ENCODE results near the gene EYA3. TPM values are rescaled to one million over a fixed set of nuclear protein-coding genes. Genes with fewer than 3 reads are reported as not detected.

Gene EYA3
- total and polyA plus RNA-seq, 10 donors = 3.5 to 26.4 (median 20.1) TPM

DNA sequence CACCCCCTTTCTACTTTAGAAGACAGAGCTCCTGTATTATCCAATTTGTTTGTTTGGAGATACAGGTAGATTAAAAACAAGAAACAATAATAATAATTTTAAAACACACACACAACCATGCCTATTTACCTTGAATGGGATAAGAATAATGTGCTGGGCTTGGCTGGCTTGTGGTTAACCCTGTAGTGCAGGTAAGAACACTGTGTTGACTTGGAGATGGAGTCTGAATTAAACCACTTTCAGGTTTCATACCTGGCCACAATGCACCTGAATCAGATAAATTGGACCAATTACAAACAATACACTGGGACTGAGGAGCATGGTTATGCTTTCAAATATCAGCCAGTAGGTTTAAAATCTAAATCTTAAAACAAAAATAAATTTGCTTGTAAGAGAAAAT, 60.8 kb downstream of the EYA3 start:
- Histone ChIP-seq H3K27me3 (replicated peaks in 1 of 7) (no peaks in the 10 kb centered on the region), H3K36me3 (peaks cover 0 to 56% (median 1%) of the 10 kb centered on the region in 6 donors), H3K4me1 (peaks cover 0 to 11% (median 6%) of the 10 kb centered on the region in 6 donors), H3K4me3 (no peak overlapping the region), H3K27ac (no peak overlapping the region), H3K9me3 (no peaks in the 10 kb centered on the region)
- DNase-seq = no peak
- intact Hi-C loops (cut with DNase I; ENCODE audit: low total_unique reads) = no loop called here
- no peak for TF ChIP-seq POLR2A (IDR thresholded peaks at IDR 0.05)
- TF ChIP-seq, protein P1, sequence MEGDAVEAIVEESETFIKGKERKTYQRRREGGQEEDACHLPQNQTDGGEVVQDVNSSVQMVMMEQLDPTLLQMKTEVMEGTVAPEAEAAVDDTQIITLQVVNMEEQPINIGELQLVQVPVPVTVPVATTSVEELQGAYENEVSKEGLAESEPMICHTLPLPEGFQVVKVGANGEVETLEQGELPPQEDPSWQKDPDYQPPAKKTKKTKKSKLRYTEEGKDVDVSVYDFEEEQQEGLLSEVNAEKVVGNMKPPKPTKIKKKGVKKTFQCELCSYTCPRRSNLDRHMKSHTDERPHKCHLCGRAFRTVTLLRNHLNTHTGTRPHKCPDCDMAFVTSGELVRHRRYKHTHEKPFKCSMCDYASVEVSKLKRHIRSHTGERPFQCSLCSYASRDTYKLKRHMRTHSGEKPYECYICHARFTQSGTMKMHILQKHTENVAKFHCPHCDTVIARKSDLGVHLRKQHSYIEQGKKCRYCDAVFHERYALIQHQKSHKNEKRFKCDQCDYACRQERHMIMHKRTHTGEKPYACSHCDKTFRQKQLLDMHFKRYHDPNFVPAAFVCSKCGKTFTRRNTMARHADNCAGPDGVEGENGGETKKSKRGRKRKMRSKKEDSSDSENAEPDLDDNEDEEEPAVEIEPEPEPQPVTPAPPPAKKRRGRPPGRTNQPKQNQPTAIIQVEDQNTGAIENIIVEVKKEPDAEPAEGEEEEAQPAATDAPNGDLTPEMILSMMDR (IDR thresholded peaks at IDR 0.05 in 8 of 11, conservative IDR thresholded peaks at IDR 0.05 in 3 of 11) = no peak
- no peak for TF ChIP-seq POLR2AphosphoS5 (IDR thresholded peaks at IDR 0.05)

DNA sequence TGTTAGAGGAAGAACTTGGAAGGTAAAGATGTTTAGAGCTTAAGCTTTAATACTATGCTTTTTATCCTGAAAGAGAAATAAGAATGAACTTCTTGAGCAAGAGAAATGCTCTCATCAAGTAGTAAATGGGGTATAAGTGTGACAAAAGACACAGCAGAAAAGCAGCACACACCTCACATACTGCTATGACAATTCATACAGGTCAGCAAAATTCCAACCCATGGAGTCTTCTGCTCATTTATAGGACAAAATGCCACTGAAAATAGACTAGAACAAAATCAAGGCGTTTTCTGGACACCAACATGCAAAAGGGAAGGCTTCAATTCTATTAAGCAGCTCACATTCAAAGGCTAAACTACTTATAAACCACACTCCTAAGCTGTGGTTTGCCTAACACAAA, 61.2 kb downstream of the EYA3 start:
- WGBS, 5 donors = 80 to 95% (median 88%) methylated on average over 1 of the region's 1 CpG
- TF ChIP-seq POLR2AphosphoS5 (IDR thresholded peaks at IDR 0.05) (no peak), POLR2A (IDR thresholded peaks at IDR 0.05) (no peak)
- TF ChIP-seq, protein P1 (IDR thresholded peaks at IDR 0.05 in 8 of 11, conservative IDR thresholded peaks at IDR 0.05 in 3 of 11) = no peak
- H3K27ac ChIP-seq = no peak overlapping the region

DNA sequence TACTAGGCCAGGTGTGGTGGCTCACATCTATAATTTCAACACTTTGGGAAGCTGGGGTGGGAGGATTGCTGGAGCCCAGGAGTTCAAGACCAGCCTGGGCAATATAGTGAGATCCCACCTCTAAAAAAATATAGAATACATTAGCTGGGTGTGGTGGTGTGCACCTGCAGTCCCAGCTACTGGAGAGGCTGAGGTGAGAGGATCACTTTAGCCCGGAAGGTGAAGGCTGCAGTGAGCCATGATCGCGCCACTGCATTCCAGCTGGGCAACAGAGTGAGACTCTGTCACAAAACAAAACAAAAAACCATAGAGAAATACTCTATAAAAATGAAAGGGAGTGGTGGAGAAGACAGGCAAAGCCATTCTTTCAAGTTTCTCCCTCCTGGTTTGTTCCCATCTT, 62.1 kb downstream of the EYA3 start:
- intact Hi-C loops (cut with DNase I; ENCODE audit: low total_unique reads) = no loop called here
- peaks cover 0 to 11% (median 6%) of the 10 kb centered on the region in 6 donors for H3K4me1 ChIP-seq
- 96 to 98% (median 97%) methylated on average over 3 of the region's 3 CpGs for WGBS, 5 donors
- H3K9me3 ChIP-seq = no peaks in the 10 kb centered on the region
- H3K27me3 ChIP-seq (replicated peaks in 1 of 7) = no peaks in the 10 kb centered on the region
- H3K4me3 ChIP-seq = no peak overlapping the region
- TF ChIP-seq POLR2AphosphoS5 (IDR thresholded peaks at IDR 0.05) (no peak), POLR2A (IDR thresholded peaks at IDR 0.05) (no peak)
- TF ChIP-seq, protein P1 (IDR thresholded peaks at IDR 0.05 in 8 of 11, conservative IDR thresholded peaks at IDR 0.05 in 3 of 11) = no peak
- H3K36me3 ChIP-seq = peaks cover 0 to 51% (median 1%) of the 10 kb centered on the region in 6 donors
- H3K27ac ChIP-seq = no peak overlapping the region
- no peak for DNase-seq

More for the DNA sequence above, 61.2 kb downstream of the EYA3 start:
- intact Hi-C loops (cut with DNase I; ENCODE audit: low total_unique reads) = no loop called here
- DNase-seq = no peak
- Histone ChIP-seq H3K9me3 (no peaks in the 10 kb centered on the region), H3K4me3 (no peak overlapping the region), H3K36me3 (peaks cover 0 to 57% (median 1%) of the 10 kb centered on the region in 6 donors), H3K27me3 (replicated peaks in 1 of 7) (no peaks in the 10 kb centered on the region), H3K4me1 (peaks cover 0 to 11% (median 6%) of the 10 kb centered on the region in 6 donors)

DNA sequence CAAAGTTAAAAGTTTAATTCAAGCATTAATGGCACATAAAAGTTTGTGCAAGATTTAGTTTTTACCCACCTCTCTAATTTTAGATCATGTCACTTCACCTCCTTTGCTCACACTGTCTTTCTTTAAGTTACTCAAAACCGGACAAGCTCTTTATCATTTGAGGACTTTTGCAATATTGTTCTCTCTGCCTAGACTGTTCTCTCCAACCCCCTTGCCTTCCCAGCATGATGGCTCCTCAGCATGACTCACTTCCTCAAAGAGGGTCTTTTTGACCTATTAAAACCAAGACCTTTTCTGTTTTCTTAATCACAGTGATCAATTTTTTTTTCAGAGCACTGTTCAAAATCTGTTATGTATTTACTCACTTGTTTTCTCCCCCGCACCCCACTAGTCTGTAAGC, 67.3 kb downstream of the EYA3 start:
- H3K9me3 ChIP-seq = no peaks in the 10 kb centered on the region
- H3K36me3 ChIP-seq = peaks cover 0 to 56% (median 7%) of the 10 kb centered on the region in 6 donors
- H3K4me1 ChIP-seq = no peaks in the 10 kb centered on the region
- DNase-seq = no peak
- H3K27me3 ChIP-seq (replicated peaks in 1 of 7) = no peaks in the 10 kb centered on the region
- no peak overlapping the region for H3K27ac ChIP-seq
- 65 to 84% (median 72%) methylated on average over 2 of the region's 2 CpGs for WGBS, 5 donors
- TF ChIP-seq, protein P1 (IDR thresholded peaks at IDR 0.05 in 8 of 11, conservative IDR thresholded peaks at IDR 0.05 in 3 of 11) = no peak
- TF ChIP-seq POLR2A (IDR thresholded peaks at IDR 0.05) (no peak), POLR2AphosphoS5 (IDR thresholded peaks at IDR 0.05) (no peak)
- intact Hi-C loops (cut with DNase I; ENCODE audit: low total_unique reads) = no loop called here
- H3K4me3 ChIP-seq = no peak overlapping the region
